Liver (tissue), 9 donors: Measurements from ENCODE around the gene PXYLP1. TPM values are rescaled to one million over a fixed set of nuclear protein-coding genes. Genes with fewer than 3 reads are reported as not detected.

Experiments
- DNase-seq: peaks from one replicate; pipeline ENCODE4 v3.0.0-alpha.2; 2017; ENCODE audit warnings: low spot score
- H3K27ac ChIP-seq, 2 donors: one replicate each; pipeline ENCODE4 v1.7.0; 2013; ENCODE audit warnings: inconsistent platforms in 2 of 2, low read length in 2 of 2, control low read depth in 1 of 2, low read depth in 1 of 2, mild to moderate bottlenecking in 1 of 2
- H3K27me3 ChIP-seq, 4 donors: one replicate each; pipeline versions ENCODE4 v1.6.1 to v1.7.0; 2013; ENCODE audit warnings: low read length in 3 of 4, inconsistent platforms in 1 of 4, mild to moderate bottlenecking in 1 of 4, moderate library complexity in 1 of 4; ENCODE audit not compliant: control insufficient read depth in 4 of 4, insufficient read depth in 4 of 4
- H3K36me3 ChIP-seq, 4 donors: one replicate each; pipeline versions ENCODE4 v1.6.1 to v1.7.0; 2013; ENCODE audit warnings: low read length in 3 of 4, mild to moderate bottlenecking in 3 of 4, low read depth in 1 of 4, moderate library complexity in 1 of 4; ENCODE audit not compliant: control insufficient read depth in 4 of 4, insufficient read depth in 3 of 4
- H3K4me1 ChIP-seq, 4 donors: one replicate each; pipeline versions ENCODE4 v1.6.1 to v1.7.0; 2013; ENCODE audit warnings: low read length in 3 of 4, mild to moderate bottlenecking in 3 of 4, moderate library complexity in 1 of 4; ENCODE audit not compliant: control insufficient read depth in 4 of 4, insufficient read depth in 4 of 4
- H3K4me3 ChIP-seq, 3 donors: one replicate each; pipeline versions ENCODE4 v1.6.1 to v1.7.0; 2013; ENCODE audit warnings: low read length in 3 of 3, control low read depth in 1 of 3, low read depth in 1 of 3, mild to moderate bottlenecking in 1 of 3
- H3K9ac ChIP-seq, 2 donors: one replicate each; pipeline ENCODE4 v1.7.0; 2013; ENCODE audit warnings: low read length in 2 of 2, mild to moderate bottlenecking in 2 of 2, moderate library complexity in 2 of 2, control low read depth in 1 of 2, low read depth in 1 of 2
- H3K9me3 ChIP-seq, 4 donors: one replicate each; pipeline versions ENCODE4 v1.6.1 to v1.7.0; 2013; ENCODE audit warnings: low read length in 3 of 4; ENCODE audit not compliant: control insufficient read depth in 4 of 4
- ATF3 ChIP-seq: IDR thresholded peaks from 2 replicates; pipeline ENCODE4 v1.6.1; 2016; ENCODE audit warnings: antibody characterized with exemption
- EGR1 ChIP-seq, 2 donors: IDR thresholded peaks; 2 replicates each; pipeline ENCODE4 v1.6.1; 2016 to 2018; ENCODE audit warnings: antibody characterized with exemption in 2 of 2, low read depth in 2 of 2
- GABPA ChIP-seq, 2 donors: IDR thresholded peaks in 1 of 2; conservative IDR thresholded peaks in 1 of 2; 2 replicates each; pipeline ENCODE4 v1.6.1; 2016; ENCODE audit warnings: antibody characterized with exemption in 2 of 2, mild to moderate bottlenecking in 1 of 2, moderate library complexity in 1 of 2
- HNF4A ChIP-seq, 2 donors: conservative IDR thresholded peaks; 2 replicates each; pipeline ENCODE4 v1.6.1; 2016; ENCODE audit warnings: antibody characterized with exemption in 2 of 2, mild to moderate bottlenecking in 2 of 2
- HNF4G ChIP-seq: IDR thresholded peaks from 2 replicates; pipeline ENCODE4 v1.6.1; 2016; ENCODE audit warnings: antibody characterized with exemption
- JUND ChIP-seq, 2 donors: IDR thresholded peaks; 2 replicates each; pipeline ENCODE4 v1.6.1; 2016; ENCODE audit warnings: antibody characterized with exemption in 2 of 2
- NR2F2 ChIP-seq: IDR thresholded peaks from 2 replicates; pipeline ENCODE4 v1.6.1; 2016; ENCODE audit warnings: antibody characterized with exemption
- RAD21 ChIP-seq, 2 donors: IDR thresholded peaks; 2 replicates each; pipeline ENCODE4 v1.6.1; 2016; ENCODE audit warnings: antibody characterized with exemption in 2 of 2, mild to moderate bottlenecking in 2 of 2
- RXRA ChIP-seq, 2 donors: IDR thresholded peaks; 2 replicates each; pipeline ENCODE4 v1.6.1; 2017 to 2018; ENCODE audit warnings: antibody characterized with exemption in 2 of 2, mild to moderate bottlenecking in 1 of 2
- SP1 ChIP-seq: IDR thresholded peaks from 2 replicates; pipeline ENCODE4 v1.6.1; 2018; ENCODE audit warnings: antibody characterized with exemption, mild to moderate bottlenecking
- TAF1 ChIP-seq: conservative IDR thresholded peaks from 2 replicates; pipeline ENCODE4 v1.6.1; 2016; ENCODE audit warnings: antibody characterized with exemption, mild to moderate bottlenecking
- ZBTB33 ChIP-seq: IDR thresholded peaks from 2 replicates; pipeline ENCODE4 v1.6.1; 2016; ENCODE audit warnings: antibody characterized with exemption
- WGBS: extraction: QIAGEN DNeasy Blood & Tissue Kit; methylation state at CpG from one replicate; pipeline ENCODE4 v1.1.7; 2013; 5-methylcytosine and 5-hydroxymethylcytosine counted together
- polyA plus RNA-seq, 2 donors: library from polyadenylated mRNA; stranded (reverse) in 1 of 2; unstranded in 1 of 2; fragments of 200-250 nt in 1 of 2; fragments of >200 nt in 1 of 2; fragmentation: Nextera tagmentation in 1 of 2; extraction: Ambion mirVana in 1 of 2; gene quantifications; one replicate each; pipeline versions ENCODE4 v1.2.1 to v1.2.3, GENCODE V29; 2013 to 2015
- total RNA-seq, 2 donors: library from RNA; depleted of rRNA; stranded (reverse); fragments of >200 nt; gene quantifications; one replicate each; pipeline ENCODE4 v1.2.3, GENCODE V29; 2014
- TF ChIP-seq, protein P1 (sequence below): fragments of 150-350 bp; IDR thresholded peaks from 2 replicates; pipeline ENCODE4 v1.5.1; 2017; ENCODE audit warnings: improper control_type of control experiment, low read depth, low read length; ENCODE audit not compliant: missing input control
- TF ChIP-seq, protein P2 (sequence below): IDR thresholded peaks from 2 replicates; pipeline ENCODE4 v1.6.1; 2016; ENCODE audit warnings: antibody characterized with exemption, mild to moderate bottlenecking
- donor health status: healthy.
- donor health status: healthy.
- donor health status: healthy.
- donor health status: healthy.
- donor health status: healthy.

Gene PXYLP1
- 1 to 10 TPM; 4.6 to 5.3 TPM for total RNA-seq
- 1 to 10 TPM; 1.1 to 1.6 TPM for polyA plus RNA-seq

GRCh38 chr3:141231101-141231951, at the start of gene PXYLP1:
TSS of gene PXYLP1 (plus strand) at chr3:141231825. CDS start at chr3:141260176, 28,351 bp downstream.
- Histone ChIP-seq H3K36me3 (no peaks in the 10 kb centered on the region), H3K27ac (peak within 1 kb of the TSS; percentile 71 to 77), H3K4me3 (peak within 1 kb of the TSS; percentile 62 to 72 (median 69)), H3K4me1 (peaks cover 2 to 26% (median 17%) of the 10 kb centered on the region in 4 donors), H3K27me3 (no peaks in the 10 kb centered on the region), H3K9ac (peak within 1 kb of the TSS; percentile 30 to 46), H3K9me3 (no peaks in the 10 kb centered on the region)
- DNase-seq = peak; percentile 91
- WGBS = 3% methylated on average over 92 of the region's 92 CpGs
- TF ChIP-seq ZBTB33 (no peak), RAD21 (IDR thresholded peaks at IDR 0.05) (peak in 1 of 2 donors; percentile 40), HNF4A (conservative IDR thresholded peaks at IDR 0.05) (no peak), NR2F2 (no peak), JUND (IDR thresholded peaks at IDR 0.05) (no peak), GABPA (IDR thresholded peaks at IDR 0.05 in 1 of 2, conservative IDR thresholded peaks at IDR 0.05 in 1 of 2) (no peak), RXRA (IDR thresholded peaks at IDR 0.05) (peak in 1 of 2 donors; percentile 40), ATF3 (no peak), SP1 (peak; percentile 65), TAF1 (peak; percentile 39), HNF4G (no peak), EGR1 (IDR thresholded peaks at IDR 0.05; ENCODE audit: low read depth in 2 of 2) (peak; percentile 46 to 52)
- TF ChIP-seq, protein P1, sequence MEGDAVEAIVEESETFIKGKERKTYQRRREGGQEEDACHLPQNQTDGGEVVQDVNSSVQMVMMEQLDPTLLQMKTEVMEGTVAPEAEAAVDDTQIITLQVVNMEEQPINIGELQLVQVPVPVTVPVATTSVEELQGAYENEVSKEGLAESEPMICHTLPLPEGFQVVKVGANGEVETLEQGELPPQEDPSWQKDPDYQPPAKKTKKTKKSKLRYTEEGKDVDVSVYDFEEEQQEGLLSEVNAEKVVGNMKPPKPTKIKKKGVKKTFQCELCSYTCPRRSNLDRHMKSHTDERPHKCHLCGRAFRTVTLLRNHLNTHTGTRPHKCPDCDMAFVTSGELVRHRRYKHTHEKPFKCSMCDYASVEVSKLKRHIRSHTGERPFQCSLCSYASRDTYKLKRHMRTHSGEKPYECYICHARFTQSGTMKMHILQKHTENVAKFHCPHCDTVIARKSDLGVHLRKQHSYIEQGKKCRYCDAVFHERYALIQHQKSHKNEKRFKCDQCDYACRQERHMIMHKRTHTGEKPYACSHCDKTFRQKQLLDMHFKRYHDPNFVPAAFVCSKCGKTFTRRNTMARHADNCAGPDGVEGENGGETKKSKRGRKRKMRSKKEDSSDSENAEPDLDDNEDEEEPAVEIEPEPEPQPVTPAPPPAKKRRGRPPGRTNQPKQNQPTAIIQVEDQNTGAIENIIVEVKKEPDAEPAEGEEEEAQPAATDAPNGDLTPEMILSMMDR = peak; percentile 84
- TF ChIP-seq, protein P2, sequence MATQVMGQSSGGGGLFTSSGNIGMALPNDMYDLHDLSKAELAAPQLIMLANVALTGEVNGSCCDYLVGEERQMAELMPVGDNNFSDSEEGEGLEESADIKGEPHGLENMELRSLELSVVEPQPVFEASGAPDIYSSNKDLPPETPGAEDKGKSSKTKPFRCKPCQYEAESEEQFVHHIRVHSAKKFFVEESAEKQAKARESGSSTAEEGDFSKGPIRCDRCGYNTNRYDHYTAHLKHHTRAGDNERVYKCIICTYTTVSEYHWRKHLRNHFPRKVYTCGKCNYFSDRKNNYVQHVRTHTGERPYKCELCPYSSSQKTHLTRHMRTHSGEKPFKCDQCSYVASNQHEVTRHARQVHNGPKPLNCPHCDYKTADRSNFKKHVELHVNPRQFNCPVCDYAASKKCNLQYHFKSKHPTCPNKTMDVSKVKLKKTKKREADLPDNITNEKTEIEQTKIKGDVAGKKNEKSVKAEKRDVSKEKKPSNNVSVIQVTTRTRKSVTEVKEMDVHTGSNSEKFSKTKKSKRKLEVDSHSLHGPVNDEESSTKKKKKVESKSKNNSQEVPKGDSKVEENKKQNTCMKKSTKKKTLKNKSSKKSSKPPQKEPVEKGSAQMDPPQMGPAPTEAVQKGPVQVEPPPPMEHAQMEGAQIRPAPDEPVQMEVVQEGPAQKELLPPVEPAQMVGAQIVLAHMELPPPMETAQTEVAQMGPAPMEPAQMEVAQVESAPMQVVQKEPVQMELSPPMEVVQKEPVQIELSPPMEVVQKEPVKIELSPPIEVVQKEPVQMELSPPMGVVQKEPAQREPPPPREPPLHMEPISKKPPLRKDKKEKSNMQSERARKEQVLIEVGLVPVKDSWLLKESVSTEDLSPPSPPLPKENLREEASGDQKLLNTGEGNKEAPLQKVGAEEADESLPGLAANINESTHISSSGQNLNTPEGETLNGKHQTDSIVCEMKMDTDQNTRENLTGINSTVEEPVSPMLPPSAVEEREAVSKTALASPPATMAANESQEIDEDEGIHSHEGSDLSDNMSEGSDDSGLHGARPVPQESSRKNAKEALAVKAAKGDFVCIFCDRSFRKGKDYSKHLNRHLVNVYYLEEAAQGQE = no peak
